Gastroesophageal sphincter (tissue), 4 donors: ENCODE measurements around the gene BEX1. TPM values are rescaled to one million over a fixed set of nuclear protein-coding genes. Genes with fewer than 3 reads are reported as not detected.
"Not testable (repeated sequence)": the region's sequence is repeated elsewhere in the genome, so short reads cannot be mapped to it uniquely, and the experiment has no call there.

Experiments
- ATAC-seq: fragments of 150-250 bp; one replicate; pipeline ENCODE4 v1.9.1; 2016; ENCODE audit warnings: mild to moderate bottlenecking, moderate library complexity
- H3K27ac ChIP-seq, 4 donors: fragments of 200-600 bp; sonication (generic) in 3 of 4; 1 replicate in 3 of 4; 2 replicates in 1 of 4; pipeline ENCODE4 v1.5.1; 2016 to 2019
- H3K27me3 ChIP-seq: fragments of 200-600 bp; sonication (generic); one replicate; pipeline ENCODE4 v1.5.1; 2019
- H3K36me3 ChIP-seq, 2 donors: fragments of 200-600 bp; sonication (generic); one replicate each; pipeline ENCODE4 v1.5.1; 2019; ENCODE audit warnings: control low read depth in 1 of 2
- H3K4me1 ChIP-seq, 3 donors: fragments of 200-600 bp; sonication (generic); 1 replicate in 2 of 3; 2 replicates in 1 of 3; pipeline ENCODE4 v1.5.1; 2016 to 2019; ENCODE audit warnings: control low read depth in 2 of 3
- H3K4me3 ChIP-seq, 2 donors: fragments of 200-600 bp; sonication (generic); one replicate each; pipeline ENCODE4 v1.5.1; 2019; ENCODE audit warnings: mild to moderate bottlenecking in 1 of 2, moderate library complexity in 1 of 2
- H3K9me3 ChIP-seq, 3 donors: fragments of 200-600 bp; sonication (generic); one replicate each; pipeline ENCODE4 v1.5.1; 2017 to 2019; ENCODE audit warnings: control low read depth in 2 of 3
- CTCF ChIP-seq, 4 experiments: fragments of 200-600 bp in 2 of 4; fragments of 450-650 bp in 2 of 4; sonication (generic) in 1 of 4; IDR thresholded peaks; one replicate each; pipeline ENCODE4 v1.5.1; 2017 to 2019; ENCODE audit warnings: antibody characterized with exemption in 4 of 4, mild to moderate bottlenecking in 2 of 4, moderate library complexity in 2 of 4
- EP300 ChIP-seq: sonication (generic); formaldehyde crosslinking; IDR thresholded peaks from one replicate; pipeline ENCODE4 v1.6.1; 2017; ENCODE audit warnings: antibody characterized with exemption, mild to moderate bottlenecking
- POLR2A ChIP-seq, 2 donors: fragments of 450-650 bp; IDR thresholded peaks; one replicate each; pipeline ENCODE4 v1.6.1; 2017; ENCODE audit warnings: antibody characterized with exemption in 2 of 2, mild to moderate bottlenecking in 2 of 2, moderate library complexity in 1 of 2
- POLR2AphosphoS5 ChIP-seq: sonication (generic); formaldehyde crosslinking; IDR thresholded peaks from one replicate; pipeline ENCODE4 v1.6.1; 2017; ENCODE audit warnings: antibody characterized with exemption
- WGBS, 2 donors: methylation state at CpG; one replicate each; pipeline ENCODE4 v1.1.5; 2018; ENCODE audit warnings: low coverage in 1 of 2; 5-methylcytosine and 5-hydroxymethylcytosine counted together
- total RNA-seq, 4 donors: library from RNA; depleted of rRNA; stranded (reverse); fragments of >200 nt; gene quantifications; one replicate each; pipeline ENCODE4 v1.1.0, GENCODE V29; 2016

Gene BEX1
- total RNA-seq, 4 donors from 2014 or later: 1.5 to 22.1 (median 2.9) TPM

- Histone ChIP-seq H3K36me3 (no peaks in the 10 kb centered on the region), H3K27me3 (no peaks in the 10 kb centered on the region), H3K4me1 (no peaks in the 10 kb centered on the region), H3K9me3 (no peaks in the 10 kb centered on the region), H3K4me3 (no peak overlapping the region), H3K27ac (no peak overlapping the region)
- no peak for TF ChIP-seq CTCF (IDR thresholded peaks at IDR 0.05)
- TF ChIP-seq EP300: no peak
- TF ChIP-seq POLR2A (IDR thresholded peaks at IDR 0.05): no peak
- no peak for TF ChIP-seq POLR2AphosphoS5
- ATAC-seq: no peak
These were observed 11.3 kb downstream of the BEX1 start for GRCh38 chrX:103052625-103053024.

GRCh38 chrX:103051260-103051789 is 12.6 kb downstream of the BEX1 start:
- no peaks in the 10 kb centered on the region for H3K9me3 ChIP-seq

GRCh38 chrX:103033371-103033770 is 30.6 kb downstream of the BEX1 start:
- ATAC-seq: not testable (repeated sequence)

More at GRCh38 chrX:103051260-103051789, 12.6 kb downstream of the BEX1 start:
- Histone ChIP-seq H3K4me3 (no peak overlapping the region), H3K27ac (no peak overlapping the region), H3K27me3 (no peaks in the 10 kb centered on the region), H3K4me1 (no peaks in the 10 kb centered on the region), H3K36me3 (no peaks in the 10 kb centered on the region)
- ATAC-seq: no peak
- no peak for TF ChIP-seq CTCF (IDR thresholded peaks at IDR 0.05)
- TF ChIP-seq EP300: no peak
- TF ChIP-seq POLR2A (IDR thresholded peaks at IDR 0.05): no peak
- no peak for TF ChIP-seq POLR2AphosphoS5
- WGBS, 2 donors: 10 to 61% methylated on average over 3 to 8 of the region's 8 CpGs

GRCh38 chrX:103017542-103017941 is 46.4 kb downstream of the BEX1 start:
- Histone ChIP-seq H3K4me1 (no peaks in the 10 kb centered on the region), H3K9me3 (no peaks in the 10 kb centered on the region), H3K4me3 (no peak overlapping the region), H3K27me3 (no peaks in the 10 kb centered on the region), H3K27ac (no peak overlapping the region), H3K36me3 (no peaks in the 10 kb centered on the region)
- 8 to 39% methylated on average over 2 to 3 of the region's 4 CpGs for WGBS, 2 donors
- TF ChIP-seq POLR2AphosphoS5 (no peak), CTCF (IDR thresholded peaks at IDR 0.05) (no peak), EP300 (no peak), POLR2A (IDR thresholded peaks at IDR 0.05) (no peak)
- no peak for ATAC-seq

More at GRCh38 chrX:103033371-103033770, 30.6 kb downstream of the BEX1 start:
- H3K4me1 ChIP-seq, H3K36me3 ChIP-seq, H3K4me3 ChIP-seq, H3K27ac ChIP-seq, H3K27me3 ChIP-seq, H3K9me3 ChIP-seq: not testable (repeated sequence)
- WGBS, 2 donors: 60 to 62% methylated on average over 1 of the region's 1 CpG

GRCh38 chrX:103012945-103013344 is 51.0 kb downstream of the BEX1 start:
- no peak for ATAC-seq
- 69 to 88% methylated on average over 3 of the region's 3 CpGs for WGBS, 2 donors
- no peaks in the 10 kb centered on the region for H3K27me3 ChIP-seq
- TF ChIP-seq CTCF (IDR thresholded peaks at IDR 0.05) (no peak), POLR2A (IDR thresholded peaks at IDR 0.05) (no peak), EP300 (no peak), POLR2AphosphoS5 (no peak)
- no peaks in the 10 kb centered on the region for H3K36me3 ChIP-seq
- H3K9me3 ChIP-seq: no peaks in the 10 kb centered on the region
- H3K4me1 ChIP-seq: no peaks in the 10 kb centered on the region
- no peak overlapping the region for H3K4me3 ChIP-seq
- no peak overlapping the region for H3K27ac ChIP-seq

Other genes with a start within 250 kb of the BEX1 start
- 1 to 10 TPM in 2 of 4 donors, under 1 TPM in 1, not detected in 1; 0.62 to 2.0 (median 1.4) TPM for gene RAB40AL, start 126.9 kb downstream of the BEX1 start, total RNA-seq
- under 1 TPM in 2 of 4 donors, not detected in 2; 0.31 to 0.87 TPM for gene NXF3, start 29.0 kb upstream of the BEX1 start, total RNA-seq
- 10 to 100 TPM; 51.2 to 81.7 (median 60.0) TPM for gene BEX4, start 150.9 kb upstream of the BEX1 start, total RNA-seq
- 10 to 100 TPM; 48.9 to 84.0 (median 64.4) TPM for gene TCEAL8, start 191.0 kb upstream of the BEX1 start, total RNA-seq
- gene TCEAL5, start 212.6 kb upstream of the BEX1 start, total RNA-seq: under 1 TPM in 2 of 4 donors, not detected in 2; 0.54 to 0.92 TPM
- gene BEX2, start 246.8 kb upstream of the BEX1 start, total RNA-seq: 10 to 100 TPM in 1 of 4 donors, 1 to 10 TPM in 3; 2.3 to 24.5 (median 5.4) TPM